Glutamatergic neuron (in vitro differentiated cells): ENCODE measurements around the gene ZNF600. TPM values are rescaled to one million over a fixed set of nuclear protein-coding genes. Genes with fewer than 3 reads are reported as not detected.
"Not testable (repeated sequence)": the region's sequence is repeated elsewhere in the genome, so short reads cannot be mapped to it uniquely, and the experiment has no call there.

ENCODE experiments used
- DNase-seq: peaks from one replicate; pipeline ENCODE4 v3.0.0; 2022
- H3K27ac Mint-ChIP-seq: one replicate; pipeline ENCODE4 v1.8.0; 2020; ENCODE audit warnings: mild to moderate bottlenecking, mixed read lengths, inconsistent platforms; ENCODE audit not compliant: unreplicated experiment
- H3K27me3 Mint-ChIP-seq: one replicate; pipeline ENCODE4 v1.8.0; 2020; ENCODE audit warnings: mild to moderate bottlenecking, moderate library complexity, mixed read lengths, inconsistent platforms; ENCODE audit not compliant: unreplicated experiment
- H3K36me3 Mint-ChIP-seq: one replicate; pipeline ENCODE4 v1.8.0; 2020; ENCODE audit warnings: mild to moderate bottlenecking, mixed read lengths, inconsistent platforms; ENCODE audit not compliant: unreplicated experiment
- H3K4me1 Mint-ChIP-seq: one replicate; pipeline ENCODE4 v1.8.0; 2020; ENCODE audit warnings: mild to moderate bottlenecking, low read depth, mixed read lengths, inconsistent platforms; ENCODE audit not compliant: unreplicated experiment
- H3K4me3 Mint-ChIP-seq: one replicate; pipeline ENCODE4 v1.8.0; 2020; ENCODE audit warnings: mild to moderate bottlenecking, mixed read lengths, inconsistent platforms; ENCODE audit not compliant: unreplicated experiment
- H3K9me3 Mint-ChIP-seq: one replicate; pipeline ENCODE4 v1.8.0; 2020; ENCODE audit warnings: mild to moderate bottlenecking, moderate library complexity, mixed read lengths, inconsistent platforms; ENCODE audit not compliant: unreplicated experiment
- total RNA-seq: library from RNA; stranded (reverse); fragmentation: NEBNext Ultra II Directional; extraction: Animal tissue kit (Norgen Biotek cat#: 25700); gene quantifications from one replicate; pipeline ENCODE4 v1.2.1, GENCODE V29; 2021; ENCODE audit not compliant: unreplicated experiment
- TF ChIP-seq, protein P1 (sequence below): fragments of 200-600 bp; sonication (generic); IDR thresholded peaks from one replicate; pipeline ENCODE4 v1.5.0; 2021; ENCODE audit not compliant: partially characterized antibody, unreplicated experiment

ZNF600 gene
- total RNA-seq, 1 donor from 2014 or later = 13.2 TPM

DNA sequence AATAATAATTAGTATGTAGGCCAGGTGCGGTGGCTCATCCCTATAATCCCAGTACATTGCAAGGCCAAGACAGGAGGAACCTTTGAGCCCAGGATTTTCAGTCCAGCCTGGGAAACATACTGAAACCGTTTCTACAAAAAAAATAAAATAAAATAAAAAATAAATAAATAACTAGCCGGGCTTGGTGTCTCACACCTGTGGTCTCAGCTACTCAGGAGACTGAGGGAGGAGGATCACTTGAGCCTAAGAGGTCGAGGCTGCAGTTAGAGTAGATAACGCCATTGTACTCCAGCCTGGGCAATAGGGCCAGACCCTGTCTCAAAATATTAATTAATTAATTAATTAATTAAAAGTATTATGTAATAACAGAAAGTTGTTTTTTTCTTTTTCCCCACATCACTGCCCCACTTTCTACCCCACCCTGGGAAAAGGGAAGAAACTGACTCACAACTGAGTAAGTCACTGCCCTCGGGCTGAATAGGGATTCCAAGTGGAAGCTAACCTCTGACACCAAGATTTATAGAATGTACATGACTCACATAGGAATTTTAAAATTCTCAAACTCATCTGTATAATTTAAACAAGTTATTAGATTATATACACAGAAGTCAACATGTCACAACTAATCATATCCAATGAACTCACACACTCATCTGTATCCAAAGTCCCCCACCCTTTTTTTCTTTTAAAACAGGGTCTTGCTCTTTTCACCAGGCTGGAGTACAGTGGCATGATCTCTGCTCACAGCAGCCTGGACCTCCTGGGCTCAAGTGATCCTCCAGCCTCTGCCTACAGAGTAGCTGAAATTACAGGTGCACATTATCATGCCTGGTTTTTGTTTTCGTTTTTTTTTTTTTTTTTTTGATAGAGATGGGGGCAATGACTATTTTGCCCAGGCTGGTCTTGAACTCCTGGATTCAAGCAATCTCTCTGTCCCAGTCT is 64.3 kb downstream of the ZNF600 start:
- TF ChIP-seq, protein P1, sequence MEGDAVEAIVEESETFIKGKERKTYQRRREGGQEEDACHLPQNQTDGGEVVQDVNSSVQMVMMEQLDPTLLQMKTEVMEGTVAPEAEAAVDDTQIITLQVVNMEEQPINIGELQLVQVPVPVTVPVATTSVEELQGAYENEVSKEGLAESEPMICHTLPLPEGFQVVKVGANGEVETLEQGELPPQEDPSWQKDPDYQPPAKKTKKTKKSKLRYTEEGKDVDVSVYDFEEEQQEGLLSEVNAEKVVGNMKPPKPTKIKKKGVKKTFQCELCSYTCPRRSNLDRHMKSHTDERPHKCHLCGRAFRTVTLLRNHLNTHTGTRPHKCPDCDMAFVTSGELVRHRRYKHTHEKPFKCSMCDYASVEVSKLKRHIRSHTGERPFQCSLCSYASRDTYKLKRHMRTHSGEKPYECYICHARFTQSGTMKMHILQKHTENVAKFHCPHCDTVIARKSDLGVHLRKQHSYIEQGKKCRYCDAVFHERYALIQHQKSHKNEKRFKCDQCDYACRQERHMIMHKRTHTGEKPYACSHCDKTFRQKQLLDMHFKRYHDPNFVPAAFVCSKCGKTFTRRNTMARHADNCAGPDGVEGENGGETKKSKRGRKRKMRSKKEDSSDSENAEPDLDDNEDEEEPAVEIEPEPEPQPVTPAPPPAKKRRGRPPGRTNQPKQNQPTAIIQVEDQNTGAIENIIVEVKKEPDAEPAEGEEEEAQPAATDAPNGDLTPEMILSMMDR = no peak
- peaks cover 13% of the 10 kb centered on the region for H3K9me3 Mint-ChIP-seq
- DNase-seq = no peak
- no peaks in the 10 kb centered on the region for H3K4me1 Mint-ChIP-seq
- peaks cover 35% of the 10 kb centered on the region for H3K36me3 Mint-ChIP-seq
- H3K27me3 Mint-ChIP-seq = peaks cover 14% of the 10 kb centered on the region
- no peak overlapping the region for H3K27ac Mint-ChIP-seq
- no peak overlapping the region for H3K4me3 Mint-ChIP-seq

DNA sequence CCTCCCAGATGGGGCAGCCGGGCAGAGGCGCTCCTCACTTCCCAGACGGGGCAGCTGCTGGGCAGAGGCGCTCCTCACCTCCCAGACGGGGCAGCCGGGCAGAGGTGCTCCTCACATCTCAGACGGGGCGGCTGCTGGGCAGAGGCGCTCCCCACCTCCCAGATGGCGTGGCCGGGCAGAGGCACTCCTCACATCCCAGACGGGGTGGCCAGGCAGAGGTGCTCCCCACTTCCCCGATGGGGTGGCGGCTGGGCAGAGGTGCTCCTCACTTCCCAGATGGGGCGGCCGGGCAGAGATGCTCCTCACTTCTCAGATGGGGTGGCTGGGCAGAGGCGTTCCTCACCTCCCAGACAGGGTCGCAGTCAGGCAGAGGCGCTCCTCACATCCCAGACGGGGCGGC is 66.0 kb downstream of the ZNF600 start:
- H3K4me1 Mint-ChIP-seq, DNase-seq, H3K27ac Mint-ChIP-seq, H3K4me3 Mint-ChIP-seq: not testable (repeated sequence)
- peaks cover 16% of the 10 kb centered on the region for H3K9me3 Mint-ChIP-seq
- H3K36me3 Mint-ChIP-seq = peaks cover 47% of the 10 kb centered on the region
- H3K27me3 Mint-ChIP-seq = peaks cover 14% of the 10 kb centered on the region

DNA sequence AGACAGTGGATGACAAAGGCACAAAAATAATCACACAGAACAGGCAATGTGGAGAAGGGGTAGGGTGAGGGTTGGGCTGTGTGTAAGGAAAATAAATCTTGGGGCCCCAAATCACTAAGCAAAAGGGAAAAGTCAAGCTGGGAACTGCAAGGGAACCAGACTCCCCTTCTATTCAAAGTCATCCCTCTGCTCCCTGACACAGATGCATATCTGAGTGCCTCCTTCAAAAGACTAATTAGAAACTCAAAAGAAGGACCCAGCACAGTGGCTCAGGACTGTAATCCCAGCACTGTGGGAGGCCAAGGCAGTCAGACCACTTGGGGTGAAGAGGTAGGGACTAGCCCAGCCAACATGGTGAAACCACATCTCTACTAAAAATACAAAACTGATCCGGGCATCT is 70.1 kb downstream of the ZNF600 start:
- H3K9me3 Mint-ChIP-seq = peaks cover 14% of the 10 kb centered on the region
- peaks cover 43% of the 10 kb centered on the region for H3K36me3 Mint-ChIP-seq
- H3K27me3 Mint-ChIP-seq = peaks cover 8% of the 10 kb centered on the region
- no peaks in the 10 kb centered on the region for H3K4me1 Mint-ChIP-seq
- TF ChIP-seq, protein P1 = no peak
- H3K27ac Mint-ChIP-seq = no peak overlapping the region
- no peak for DNase-seq
- no peak overlapping the region for H3K4me3 Mint-ChIP-seq

DNA sequence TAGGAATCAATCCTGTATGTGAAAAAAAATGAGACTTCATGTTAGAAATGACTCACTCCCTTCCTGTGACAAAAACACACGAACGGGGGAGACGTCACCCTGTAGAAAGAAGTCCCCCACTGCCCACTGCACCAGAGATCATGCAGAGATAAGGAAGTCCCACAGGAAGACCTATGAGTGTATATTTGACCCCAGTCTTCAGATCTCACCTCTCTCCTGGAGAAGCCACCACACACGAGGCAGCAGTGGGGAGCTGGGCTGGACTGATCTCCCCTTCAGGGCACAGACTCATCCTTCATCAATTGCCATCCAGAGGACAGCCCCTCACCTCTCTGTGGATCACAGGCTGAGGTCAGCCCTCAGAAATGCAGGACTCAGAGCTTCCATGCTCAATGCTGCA is 70.7 kb downstream of the ZNF600 start:
- H3K27me3 Mint-ChIP-seq, H3K4me3 Mint-ChIP-seq, H3K4me1 Mint-ChIP-seq, DNase-seq, H3K27ac Mint-ChIP-seq: not testable (repeated sequence)
- peaks cover 14% of the 10 kb centered on the region for H3K9me3 Mint-ChIP-seq
- H3K36me3 Mint-ChIP-seq = peaks cover 47% of the 10 kb centered on the region

DNA sequence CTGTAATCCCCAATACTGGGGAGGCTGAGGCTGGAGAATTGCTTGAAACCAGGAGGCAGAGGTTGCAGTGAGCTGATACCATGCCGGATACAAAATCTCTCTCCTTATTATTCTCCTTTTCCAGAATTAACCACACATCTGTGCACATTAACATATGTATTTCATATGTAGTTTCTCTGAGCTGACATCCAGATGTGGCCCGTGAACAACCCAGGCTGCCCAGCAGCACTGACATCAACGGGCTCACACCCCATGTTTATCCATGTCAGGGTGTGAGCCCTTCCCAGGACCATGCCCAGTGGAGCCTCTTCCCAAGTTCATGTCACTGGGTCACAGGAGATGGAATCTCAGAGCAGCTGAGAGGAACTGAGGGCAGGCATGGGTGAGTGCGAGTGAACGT is 71.3 kb downstream of the ZNF600 start:
- DNase-seq, H3K4me3 Mint-ChIP-seq, H3K27ac Mint-ChIP-seq, H3K4me1 Mint-ChIP-seq, H3K27me3 Mint-ChIP-seq: not testable (repeated sequence)
- H3K9me3 Mint-ChIP-seq = peaks cover 14% of the 10 kb centered on the region
- peaks cover 51% of the 10 kb centered on the region for H3K36me3 Mint-ChIP-seq

Other genes with a start within 250 kb of the ZNF600 start
- 22.8 TPM for gene ZNF701, start 216.5 kb downstream of the ZNF600 start, total RNA-seq
- 62.3 TPM for gene ZNF83, start 148.4 kb downstream of the ZNF600 start, total RNA-seq
- gene ZNF611, start 51.7 kb downstream of the ZNF600 start, total RNA-seq = 36.2 TPM
- 21.1 TPM for gene ZNF28, start 34.8 kb upstream of the ZNF600 start, total RNA-seq
- gene ZNF468, start 70.8 kb upstream of the ZNF600 start, total RNA-seq = 44.6 TPM
- 57.6 TPM for gene ZNF320, start 110.8 kb upstream of the ZNF600 start, total RNA-seq
- gene ZNF888, start 136.6 kb upstream of the ZNF600 start, total RNA-seq = 3.8 TPM
- gene ZNF816, start 176.1 kb upstream of the ZNF600 start, total RNA-seq = 11.9 TPM
- gene ERVV-1, start 227.1 kb upstream of the ZNF600 start, total RNA-seq = not detected